ENCODE data around the gene RAB44. TPM values are rescaled to one million over a fixed set of nuclear protein-coding genes. Genes with fewer than 3 reads are reported as not detected.

Gene RAB44
- total RNA-seq, 1 experiment from 2014 or later = not detected

DNA sequence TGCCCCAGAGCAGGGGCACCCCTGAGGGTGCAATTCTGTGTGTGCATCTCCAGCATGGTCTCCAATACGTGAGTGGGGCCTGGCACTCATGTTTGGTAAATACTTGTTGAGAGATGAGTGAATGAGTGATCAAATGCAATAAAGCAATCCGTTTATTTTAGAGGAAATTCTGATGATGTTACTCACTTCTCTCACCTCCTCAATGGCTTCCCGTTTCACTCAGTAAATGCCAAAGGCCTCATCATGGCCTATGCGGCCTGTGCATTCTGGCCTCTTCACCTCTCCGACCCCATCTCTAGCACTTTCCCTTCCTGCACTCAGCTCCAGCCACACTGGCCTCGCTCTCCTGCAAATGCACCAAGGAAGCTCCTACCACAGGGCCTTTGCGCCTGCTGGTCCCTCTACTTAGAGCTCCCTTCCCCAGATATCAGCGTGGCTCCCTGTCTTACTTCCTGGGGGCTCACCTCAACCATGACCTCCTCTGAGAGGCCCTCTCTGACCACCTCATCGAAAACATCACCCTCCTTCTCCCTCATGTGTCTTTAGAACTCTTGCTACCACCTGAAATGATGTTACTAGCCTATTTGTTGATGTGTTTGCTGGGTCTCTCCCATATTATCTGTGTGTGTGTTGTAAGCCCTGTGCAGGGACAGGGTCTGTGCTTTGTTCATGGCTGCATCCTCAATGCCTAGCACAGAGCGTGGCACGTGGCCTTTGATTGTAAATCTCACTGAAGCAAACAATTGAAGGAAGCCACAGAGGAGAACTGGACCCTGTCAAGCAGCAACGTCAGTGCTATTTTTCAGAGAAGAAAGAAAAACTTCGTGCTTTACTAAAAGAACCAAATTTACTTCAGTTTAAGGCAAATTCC, 42.6 kb downstream of the RAB44 start:
- Mint-ChIP-seq H3K9me3 (ENCODE audit: unreplicated experiment) (no peaks in the 10 kb centered on the region), H3K27ac (ENCODE audit: unreplicated experiment) (no peak overlapping the region), H3K27me3 (ENCODE audit: insufficient read depth, unreplicated experiment) (no peaks in the 10 kb centered on the region), H3K4me1 (ENCODE audit: low read depth, unreplicated experiment) (peaks cover 10% of the 10 kb centered on the region), H3K4me3 (ENCODE audit: unreplicated experiment) (no peak overlapping the region), H3K36me3 (ENCODE audit: insufficient read depth, unreplicated experiment) (no peaks in the 10 kb centered on the region)
- H3K4me1 ChIP-seq = peaks cover 21% of the 10 kb centered on the region
- BruUV-seq (replicated peaks) = no TSS peak
- no peaks in the 10 kb centered on the region for H3K36me3 ChIP-seq (ENCODE audit: control insufficient read depth, insufficient read depth, low read length)
- no peak overlapping the region for H3K4me3 ChIP-seq (ENCODE audit: low read depth, low read length)
- no peak for DNase-seq
- H3K9me3 ChIP-seq = no peaks in the 10 kb centered on the region
- ChIA-PET POLR2A (no interaction called here), CTCF (no interaction called here)
- TF ChIP-seq, protein P1, sequence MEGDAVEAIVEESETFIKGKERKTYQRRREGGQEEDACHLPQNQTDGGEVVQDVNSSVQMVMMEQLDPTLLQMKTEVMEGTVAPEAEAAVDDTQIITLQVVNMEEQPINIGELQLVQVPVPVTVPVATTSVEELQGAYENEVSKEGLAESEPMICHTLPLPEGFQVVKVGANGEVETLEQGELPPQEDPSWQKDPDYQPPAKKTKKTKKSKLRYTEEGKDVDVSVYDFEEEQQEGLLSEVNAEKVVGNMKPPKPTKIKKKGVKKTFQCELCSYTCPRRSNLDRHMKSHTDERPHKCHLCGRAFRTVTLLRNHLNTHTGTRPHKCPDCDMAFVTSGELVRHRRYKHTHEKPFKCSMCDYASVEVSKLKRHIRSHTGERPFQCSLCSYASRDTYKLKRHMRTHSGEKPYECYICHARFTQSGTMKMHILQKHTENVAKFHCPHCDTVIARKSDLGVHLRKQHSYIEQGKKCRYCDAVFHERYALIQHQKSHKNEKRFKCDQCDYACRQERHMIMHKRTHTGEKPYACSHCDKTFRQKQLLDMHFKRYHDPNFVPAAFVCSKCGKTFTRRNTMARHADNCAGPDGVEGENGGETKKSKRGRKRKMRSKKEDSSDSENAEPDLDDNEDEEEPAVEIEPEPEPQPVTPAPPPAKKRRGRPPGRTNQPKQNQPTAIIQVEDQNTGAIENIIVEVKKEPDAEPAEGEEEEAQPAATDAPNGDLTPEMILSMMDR (IDR thresholded peaks at IDR 0.05; ENCODE audit: insufficient read depth in 1 of 2, low read depth in 1 of 2, low read length in 1 of 2, severe bottlenecking in 1 of 2, unreplicated experiment in 1 of 2) = no peak
- intact Hi-C loops (cut with micrococcal nuclease; ENCODE audit: unreplicated experiment) = no loop called here
- no peaks in the 10 kb centered on the region for H3K27me3 ChIP-seq (replicated peaks; ENCODE audit: control insufficient read depth, insufficient read depth, low read length)

DNA sequence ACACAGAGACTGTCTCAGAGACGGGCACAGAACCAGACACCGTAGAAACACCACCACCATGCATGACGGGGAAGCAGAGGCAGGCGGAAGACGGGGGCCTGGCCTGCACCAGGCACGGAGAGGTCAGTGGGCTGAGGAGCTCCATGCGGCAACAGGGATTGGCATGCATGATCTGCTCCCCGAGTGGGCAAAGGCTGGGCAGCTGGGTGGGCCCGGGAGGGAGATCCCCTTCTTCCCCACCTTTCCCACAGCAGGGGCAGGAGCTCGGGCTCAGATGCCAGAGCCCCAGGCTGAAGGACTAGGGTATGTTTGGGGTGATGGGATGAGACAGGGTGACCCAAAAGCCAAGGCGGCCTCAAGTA, 43.2 kb downstream of the RAB44 start:
- ChIA-PET POLR2A (no interaction called here), CTCF (no interaction called here)
- peaks cover 10% of the 10 kb centered on the region for H3K4me1 Mint-ChIP-seq (ENCODE audit: low read depth, unreplicated experiment)
- no peak for DNase-seq
- H3K27me3 Mint-ChIP-seq (ENCODE audit: insufficient read depth, unreplicated experiment) = no peaks in the 10 kb centered on the region
- peaks cover 21% of the 10 kb centered on the region for H3K4me1 ChIP-seq
- BruUV-seq (replicated peaks) = no TSS peak
- intact Hi-C loops (cut with micrococcal nuclease; ENCODE audit: unreplicated experiment) = no loop called here
- no peak overlapping the region for H3K27ac Mint-ChIP-seq (ENCODE audit: unreplicated experiment)
- TF ChIP-seq, protein P1 (IDR thresholded peaks at IDR 0.05; ENCODE audit: insufficient read depth in 1 of 2, low read depth in 1 of 2, low read length in 1 of 2, severe bottlenecking in 1 of 2, unreplicated experiment in 1 of 2) = no peak
- H3K9me3 Mint-ChIP-seq (ENCODE audit: unreplicated experiment) = no peaks in the 10 kb centered on the region
- no peaks in the 10 kb centered on the region for H3K36me3 Mint-ChIP-seq (ENCODE audit: insufficient read depth, unreplicated experiment)
- H3K4me3 Mint-ChIP-seq (ENCODE audit: unreplicated experiment) = no peak overlapping the region
- no peaks in the 10 kb centered on the region for H3K9me3 ChIP-seq
- H3K36me3 ChIP-seq (ENCODE audit: control insufficient read depth, insufficient read depth, low read length) = no peaks in the 10 kb centered on the region
- H3K4me3 ChIP-seq (ENCODE audit: low read depth, low read length) = no peak overlapping the region
- no peaks in the 10 kb centered on the region for H3K27me3 ChIP-seq (replicated peaks; ENCODE audit: control insufficient read depth, insufficient read depth, low read length)

DNA sequence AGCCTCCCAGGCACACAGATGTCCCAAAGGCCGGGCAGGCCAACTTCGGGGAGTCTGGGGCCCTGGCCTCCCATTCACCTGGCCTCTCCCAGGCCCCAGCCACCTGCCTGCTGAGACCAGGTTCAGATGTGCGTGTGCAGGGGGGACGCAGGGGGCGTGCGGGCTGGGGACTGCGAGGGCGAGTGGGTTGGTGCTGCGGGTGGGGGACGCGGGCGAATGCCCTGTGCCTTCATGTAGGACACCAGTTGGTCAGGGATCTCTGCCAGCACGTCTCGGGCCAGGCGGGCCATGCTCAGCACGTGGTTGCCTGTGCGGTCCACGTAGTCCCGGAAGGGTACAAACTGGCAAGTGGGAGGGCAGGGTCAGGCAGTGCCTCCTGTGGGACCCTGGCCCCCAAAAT, 44.5 kb downstream of the RAB44 start:
- TF ChIP-seq, protein P1 (IDR thresholded peaks at IDR 0.05; ENCODE audit: insufficient read depth in 1 of 2, low read depth in 1 of 2, low read length in 1 of 2, severe bottlenecking in 1 of 2, unreplicated experiment in 1 of 2) = no peak
- DNase-seq = no peak
- H3K36me3 Mint-ChIP-seq (ENCODE audit: insufficient read depth, unreplicated experiment) = no peaks in the 10 kb centered on the region
- no peaks in the 10 kb centered on the region for H3K27me3 ChIP-seq (replicated peaks; ENCODE audit: control insufficient read depth, insufficient read depth, low read length)
- H3K4me1 ChIP-seq = peaks cover 21% of the 10 kb centered on the region
- POLR2A ChIA-PET = no interaction called here
- no peaks in the 10 kb centered on the region for H3K9me3 ChIP-seq
- H3K36me3 ChIP-seq (ENCODE audit: control insufficient read depth, insufficient read depth, low read length) = no peaks in the 10 kb centered on the region
- H3K27ac Mint-ChIP-seq (ENCODE audit: unreplicated experiment) = no peak overlapping the region
- intact Hi-C loops (cut with micrococcal nuclease; ENCODE audit: unreplicated experiment) = no loop called here
- H3K4me1 Mint-ChIP-seq (ENCODE audit: low read depth, unreplicated experiment) = peaks cover 10% of the 10 kb centered on the region
- no peak overlapping the region for H3K4me3 ChIP-seq (ENCODE audit: low read depth, low read length)
- no TSS peak for BruUV-seq (replicated peaks)
- H3K4me3 Mint-ChIP-seq (ENCODE audit: unreplicated experiment) = no peak overlapping the region
- no peaks in the 10 kb centered on the region for H3K9me3 Mint-ChIP-seq (ENCODE audit: unreplicated experiment)
- CTCF ChIA-PET = no interaction called here
- no peaks in the 10 kb centered on the region for H3K27me3 Mint-ChIP-seq (ENCODE audit: insufficient read depth, unreplicated experiment)
